ENCODE measurements around the gene RLF. TPM values are rescaled to one million over a fixed set of nuclear protein-coding genes. Genes with fewer than 3 reads are reported as not detected.
A peak's percentile ranks its signal among the peaks of the same experiment; 100 is the strongest.

RLF gene
- total and polyA plus RNA-seq, 9 of the 15 experiments (the other 6 are each of a cell fraction or from before 2014, with no cell fraction given), result 3.6 to 35.0 (median 21.2) TPM

- peak; percentile 42; the same call in 1 of the 2 replicates for TF ChIP-seq SOX6 (IDR thresholded peaks at IDR 0.05)
- no peak for TF ChIP-seq PCBP2 (IDR thresholded peaks at IDR 0.05; ENCODE audit: low read depth, low read length, poor library complexity, severe bottlenecking)
- TF ChIP-seq ZNF277 (CRISPR knock-in tag; IDR thresholded peaks at IDR 0.05; ENCODE audit: borderline replicate concordance), result no peak
- TF ChIP-seq ZNF668 (CRISPR knock-in tag; IDR thresholded peaks at IDR 0.05), result no peak
- no peak for TF ChIP-seq DNMT1 (IDR thresholded peaks at IDR 0.05)
- no peak for TF ChIP-seq ZNF324 (CRISPR knock-in tag; IDR thresholded peaks at IDR 0.05)
- TF ChIP-seq, protein P1, sequence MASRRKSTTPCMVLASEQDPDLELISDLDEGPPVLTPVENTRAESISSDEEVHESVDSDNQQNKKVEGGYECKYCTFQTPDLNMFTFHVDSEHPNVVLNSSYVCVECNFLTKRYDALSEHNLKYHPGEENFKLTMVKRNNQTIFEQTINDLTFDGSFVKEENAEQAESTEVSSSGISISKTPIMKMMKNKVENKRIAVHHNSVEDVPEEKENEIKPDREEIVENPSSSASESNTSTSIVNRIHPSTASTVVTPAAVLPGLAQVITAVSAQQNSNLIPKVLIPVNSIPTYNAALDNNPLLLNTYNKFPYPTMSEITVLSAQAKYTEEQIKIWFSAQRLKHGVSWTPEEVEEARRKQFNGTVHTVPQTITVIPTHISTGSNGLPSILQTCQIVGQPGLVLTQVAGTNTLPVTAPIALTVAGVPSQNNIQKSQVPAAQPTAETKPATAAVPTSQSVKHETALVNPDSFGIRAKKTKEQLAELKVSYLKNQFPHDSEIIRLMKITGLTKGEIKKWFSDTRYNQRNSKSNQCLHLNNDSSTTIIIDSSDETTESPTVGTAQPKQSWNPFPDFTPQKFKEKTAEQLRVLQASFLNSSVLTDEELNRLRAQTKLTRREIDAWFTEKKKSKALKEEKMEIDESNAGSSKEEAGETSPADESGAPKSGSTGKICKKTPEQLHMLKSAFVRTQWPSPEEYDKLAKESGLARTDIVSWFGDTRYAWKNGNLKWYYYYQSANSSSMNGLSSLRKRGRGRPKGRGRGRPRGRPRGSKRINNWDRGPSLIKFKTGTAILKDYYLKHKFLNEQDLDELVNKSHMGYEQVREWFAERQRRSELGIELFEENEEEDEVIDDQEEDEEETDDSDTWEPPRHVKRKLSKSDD (conservative IDR thresholded peaks at IDR 0.05; ENCODE audit: low read length), result 0 out of 2 replicates have a peak, but pooled peaks have one; percentile 11
- TF ChIP-seq RERE (CRISPR knock-in tag; IDR thresholded peaks at IDR 0.05; ENCODE audit: borderline replicate concordance), result no peak
- no peak for TF ChIP-seq RCOR1 (IDR thresholded peaks at IDR 0.05; ENCODE audit: borderline replicate concordance in 1 of 2, low read depth in 2 of 2, low read length in 2 of 2)
Observed at GRCh38 chr1:40183055-40183710, 22.0 kb downstream of the RLF start (continued).
